Type B pancreatic cell (in vitro differentiated cells): ENCODE measurements around the gene GRIA4. TPM values are rescaled to one million over a fixed set of nuclear protein-coding genes. Genes with fewer than 3 reads are reported as not detected.

Experiments used
- DNase-seq: peaks from one replicate; pipeline ENCODE4 v3.0.0; 2021; ENCODE audit warnings: mixed read lengths; ENCODE audit not compliant: unreplicated experiment; ENCODE audit errors: extremely low spot score
- H3K27ac Mint-ChIP-seq: 2 replicates; pipeline ENCODE4 v1.8.0; 2021; ENCODE audit warnings: mild to moderate bottlenecking, mixed read lengths
- H3K27me3 Mint-ChIP-seq: 2 replicates; pipeline ENCODE4 v1.8.0; 2021; ENCODE audit warnings: mixed read lengths
- H3K36me3 Mint-ChIP-seq: 2 replicates; pipeline ENCODE4 v1.8.0; 2021; ENCODE audit warnings: mixed read lengths
- H3K4me1 Mint-ChIP-seq: one replicate; pipeline ENCODE4 v1.8.0; 2021; ENCODE audit warnings: mixed read lengths; ENCODE audit not compliant: unreplicated experiment
- H3K4me3 Mint-ChIP-seq: 2 replicates; pipeline ENCODE4 v1.8.0; 2021; ENCODE audit warnings: mild to moderate bottlenecking, mixed read lengths
- H3K9me3 Mint-ChIP-seq: 2 replicates; pipeline ENCODE4 v1.8.0; 2021; ENCODE audit warnings: mixed read lengths
- CTCF ChIP-seq: fragments of 200-600 bp; sonication (generic); conservative IDR thresholded peaks from 2 replicates; pipeline ENCODE4 v1.5.0; 2021; ENCODE audit warnings: antibody characterized with exemption, mild to moderate bottlenecking
- total RNA-seq: library from RNA; stranded (reverse); gene quantifications from 2 replicates; pipeline ENCODE4 v1.2.1, GENCODE V29; 2021; ENCODE audit warnings: low replicate concordance

Gene GRIA4
- total RNA-seq, 1 donor from 2014 or later = 26.7 TPM

GRCh38 chr11:106022795-106023275 is 413.0 kb downstream of the GRIA4 start:
- peaks cover 10% of the 10 kb centered on the region for H3K36me3 Mint-ChIP-seq
- H3K9me3 Mint-ChIP-seq = no peaks in the 10 kb centered on the region
- H3K4me1 Mint-ChIP-seq = peaks cover 21% of the 10 kb centered on the region
- no peak for DNase-seq
- H3K27ac Mint-ChIP-seq = peak overlapping the region; percentile 96
- no peak for TF ChIP-seq CTCF
- no peaks in the 10 kb centered on the region for H3K27me3 Mint-ChIP-seq
- H3K4me3 Mint-ChIP-seq = peak overlapping the region; percentile 98

GRCh38 chr11:106030609-106031008 is 420.7 kb downstream of the GRIA4 start:
- Mint-ChIP-seq H3K9me3 (no peaks in the 10 kb centered on the region), H3K4me3 (no peak overlapping the region), H3K36me3 (no peaks in the 10 kb centered on the region), H3K27ac (no peak overlapping the region), H3K4me1 (no peaks in the 10 kb centered on the region), H3K27me3 (no peaks in the 10 kb centered on the region)
- no peak for TF ChIP-seq CTCF
- no peak for DNase-seq

GRCh38 chr11:106031202-106031810 is 421.4 kb downstream of the GRIA4 start:
- Mint-ChIP-seq H3K27ac (no peak overlapping the region), H3K4me3 (no peak overlapping the region), H3K27me3 (no peaks in the 10 kb centered on the region), H3K4me1 (no peaks in the 10 kb centered on the region), H3K36me3 (no peaks in the 10 kb centered on the region), H3K9me3 (no peaks in the 10 kb centered on the region)
- DNase-seq = no peak
- no peak for TF ChIP-seq CTCF
